GM21737 (cell line): Measurements from ENCODE around the gene HSD3B7.

ENCODE experiments used
- ATAC-seq: cut with Tn5 transposase; IDR thresholded peaks from one replicate; pipeline ENCODE4 v1.9.1; 2021; ENCODE audit warnings: mild to moderate bottlenecking, moderate library complexity; ENCODE audit not compliant: unreplicated experiment

HSD3B7 gene

DNA sequence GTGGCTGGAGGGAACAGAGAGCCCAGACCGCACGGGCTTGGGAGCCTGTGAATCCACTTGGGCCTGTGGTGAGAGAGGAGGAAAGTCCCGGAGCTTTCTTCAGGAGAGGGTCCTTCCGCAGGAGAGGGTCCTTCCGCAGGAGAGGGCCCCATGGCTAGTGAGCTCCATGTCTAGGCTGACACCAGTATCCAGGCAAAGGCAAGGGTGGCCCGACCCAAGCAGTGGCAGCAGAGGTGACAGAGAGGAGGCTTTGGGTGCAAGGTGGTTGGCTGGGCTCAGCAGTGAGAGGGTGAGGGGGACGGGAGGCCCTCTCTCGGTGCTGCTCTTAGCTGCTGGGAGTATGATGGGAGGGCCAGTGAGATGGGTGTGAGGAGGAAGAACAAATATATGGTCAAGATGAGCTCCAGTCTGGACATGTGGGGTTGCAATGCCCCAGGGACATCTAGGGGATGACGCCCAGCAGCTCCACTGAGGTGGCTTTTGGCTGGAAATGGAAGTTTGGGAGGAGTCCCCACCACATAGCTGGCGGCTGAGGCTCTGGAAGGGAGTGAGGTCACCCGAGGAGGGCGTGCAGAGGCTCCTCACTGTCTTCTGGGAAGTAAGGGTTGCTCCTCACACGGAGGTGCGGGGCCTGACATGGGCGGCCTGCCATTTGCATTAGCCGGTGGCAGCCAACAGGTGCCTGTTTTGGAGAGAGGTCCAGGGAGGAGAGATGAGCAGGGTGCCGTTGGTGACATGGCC lies 2.3 kb upstream of the HSD3B7 start:
- no peak for ATAC-seq

DNA sequence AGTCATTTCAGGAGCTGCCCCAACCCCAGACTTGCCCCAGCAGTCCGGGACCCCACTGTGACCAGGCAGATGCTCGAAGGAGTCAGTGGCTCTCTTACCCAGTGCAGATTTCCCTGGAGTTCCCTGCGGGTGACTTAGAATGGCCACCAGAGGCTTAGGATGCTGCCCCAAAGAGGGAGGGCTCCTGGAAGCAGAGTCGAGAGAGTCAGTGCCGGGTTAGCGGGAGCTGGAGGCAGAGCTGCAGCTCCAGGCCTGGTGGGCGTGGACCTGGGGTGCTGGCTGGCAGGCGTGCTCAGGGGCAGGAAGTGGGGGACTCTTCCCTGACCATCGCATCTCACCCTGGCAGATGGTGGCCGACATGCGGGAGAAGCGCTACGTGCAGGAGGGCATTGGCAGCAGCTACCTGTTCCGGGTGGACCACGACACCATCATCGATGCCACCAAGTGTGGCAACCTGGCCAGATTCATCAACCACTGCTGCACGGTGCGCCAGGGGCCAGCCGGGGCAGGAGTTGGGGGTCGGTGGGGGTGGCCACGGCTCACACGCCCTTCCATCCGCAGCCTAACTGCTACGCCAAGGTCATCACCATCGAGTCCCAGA lies 1.6 kb upstream of the HSD3B7 start:
- no peak for ATAC-seq

DNA sequence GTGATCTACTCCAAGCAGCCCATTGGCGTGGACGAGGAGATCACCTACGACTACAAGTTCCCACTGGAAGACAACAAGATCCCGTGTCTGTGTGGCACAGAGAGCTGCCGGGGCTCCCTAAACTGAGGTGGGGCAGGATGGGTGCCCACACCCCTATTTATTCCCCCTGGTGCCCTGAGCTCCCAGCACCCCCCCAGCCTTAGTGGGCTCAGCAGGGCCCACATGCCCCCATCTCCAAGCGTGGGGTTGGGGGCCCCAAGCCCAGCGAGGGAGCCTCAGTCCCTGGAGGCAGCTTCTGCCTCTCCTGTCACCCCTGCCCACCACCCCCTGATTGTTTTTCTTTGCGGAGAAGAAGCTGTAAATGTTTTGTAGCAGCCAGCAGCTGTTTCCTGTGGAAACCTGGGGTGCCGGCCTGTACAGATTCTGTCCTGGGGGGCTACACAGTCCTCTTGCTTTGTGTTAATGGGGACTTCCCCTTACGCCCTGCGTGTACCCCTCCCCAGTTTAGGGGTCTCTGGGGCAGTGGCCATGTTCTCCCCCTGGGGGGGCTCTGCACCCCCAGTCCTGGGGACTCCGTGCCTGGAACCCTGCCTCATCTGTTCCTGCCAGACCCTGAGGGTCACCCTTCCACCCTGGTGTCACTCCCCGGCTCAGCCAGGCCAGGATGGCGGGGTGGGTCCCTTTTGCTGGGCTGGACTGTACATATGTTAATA lies 953 bp upstream of the HSD3B7 start:
- no peak for ATAC-seq

DNA sequence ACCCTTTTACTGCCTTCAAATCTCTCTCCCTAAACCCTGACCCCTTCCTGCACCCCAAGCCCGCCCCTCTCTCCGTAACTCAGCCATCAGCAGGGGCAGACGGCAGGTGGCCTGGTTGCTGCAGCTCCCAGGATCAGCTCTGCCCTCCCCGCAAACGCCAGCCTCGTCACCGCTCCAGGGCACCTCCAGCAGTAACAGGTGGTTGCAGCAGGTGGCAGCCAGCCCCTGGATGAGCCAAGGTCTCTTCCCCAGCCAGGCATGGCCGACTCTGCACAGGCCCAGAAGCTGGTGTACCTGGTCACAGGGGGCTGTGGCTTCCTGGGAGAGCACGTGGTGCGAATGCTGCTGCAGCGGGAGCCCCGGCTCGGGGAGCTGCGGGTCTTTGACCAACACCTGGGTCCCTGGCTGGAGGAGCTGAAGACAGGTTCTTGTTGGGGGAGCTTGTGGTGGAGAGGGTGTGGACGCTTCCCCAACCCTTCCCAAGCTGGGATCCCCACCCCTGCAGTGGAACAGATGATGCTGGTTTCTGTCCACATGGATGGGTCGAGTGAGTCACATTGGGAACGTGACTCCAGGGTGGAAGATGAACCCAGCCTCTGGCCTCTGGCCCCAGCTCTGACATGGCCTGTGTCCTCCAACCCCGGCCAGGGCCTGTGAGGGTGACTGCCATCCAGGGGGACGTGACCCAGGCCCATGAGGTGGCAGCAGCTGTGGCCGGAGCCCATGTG lies 558 bp downstream of the HSD3B7 start:
- no peak for ATAC-seq

DNA sequence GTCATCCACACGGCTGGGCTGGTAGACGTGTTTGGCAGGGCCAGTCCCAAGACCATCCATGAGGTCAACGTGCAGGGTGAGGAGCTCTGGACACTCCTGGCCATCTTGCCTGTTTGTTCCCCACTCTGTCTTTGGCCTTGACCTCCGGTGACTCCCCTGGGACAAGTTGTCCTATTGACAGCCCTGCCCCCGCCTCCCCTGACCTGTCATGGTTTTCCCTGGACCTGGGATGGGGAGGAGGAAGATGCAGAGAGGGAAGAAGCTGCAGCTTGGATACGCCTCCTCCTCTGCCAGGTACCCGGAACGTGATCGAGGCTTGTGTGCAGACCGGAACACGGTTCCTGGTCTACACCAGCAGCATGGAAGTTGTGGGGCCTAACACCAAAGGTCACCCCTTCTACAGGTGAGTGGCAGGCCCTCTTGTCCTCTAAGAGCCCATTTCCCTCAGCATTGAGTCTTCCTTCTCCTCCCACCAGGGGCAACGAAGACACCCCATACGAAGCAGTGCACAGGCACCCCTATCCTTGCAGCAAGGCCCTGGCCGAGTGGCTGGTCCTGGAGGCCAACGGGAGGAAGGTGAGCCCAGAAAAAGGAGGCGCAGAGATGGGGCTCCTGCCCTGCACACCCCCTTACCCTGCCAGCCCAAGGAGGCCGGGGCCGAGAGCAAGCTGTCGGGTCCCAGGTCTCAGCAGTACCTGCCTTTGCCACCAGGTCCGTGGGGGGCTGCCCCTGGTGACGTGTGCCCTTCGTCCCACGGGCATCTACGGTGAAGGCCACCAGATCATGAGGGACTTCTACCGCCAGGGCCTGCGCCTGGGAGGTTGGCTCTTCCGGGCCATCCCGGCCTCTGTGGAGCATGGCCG lies 1.4 kb downstream of the HSD3B7 start:
- ATAC-seq: no peak

DNA sequence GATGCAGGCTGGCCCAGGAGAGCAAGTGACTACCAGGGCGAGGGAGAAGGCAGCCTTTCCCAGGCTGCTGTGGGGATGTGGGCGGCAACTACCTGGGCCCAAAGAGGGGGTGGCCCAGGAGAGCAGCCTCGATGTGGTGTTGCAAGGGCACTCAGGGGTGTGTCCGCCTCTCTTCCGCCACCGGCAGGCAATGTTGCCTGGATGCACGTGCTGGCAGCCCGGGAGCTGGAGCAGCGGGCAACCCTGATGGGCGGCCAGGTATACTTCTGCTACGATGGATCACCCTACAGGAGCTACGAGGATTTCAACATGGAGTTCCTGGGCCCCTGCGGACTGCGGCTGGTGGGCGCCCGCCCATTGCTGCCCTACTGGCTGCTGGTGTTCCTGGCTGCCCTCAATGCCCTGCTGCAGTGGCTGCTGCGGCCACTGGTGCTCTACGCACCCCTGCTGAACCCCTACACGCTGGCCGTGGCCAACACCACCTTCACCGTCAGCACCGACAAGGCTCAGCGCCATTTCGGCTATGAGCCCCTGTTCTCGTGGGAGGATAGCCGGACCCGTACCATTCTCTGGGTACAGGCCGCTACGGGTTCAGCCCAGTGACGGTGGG lies 2.7 kb downstream of the HSD3B7 start:
- no peak for ATAC-seq

DNA sequence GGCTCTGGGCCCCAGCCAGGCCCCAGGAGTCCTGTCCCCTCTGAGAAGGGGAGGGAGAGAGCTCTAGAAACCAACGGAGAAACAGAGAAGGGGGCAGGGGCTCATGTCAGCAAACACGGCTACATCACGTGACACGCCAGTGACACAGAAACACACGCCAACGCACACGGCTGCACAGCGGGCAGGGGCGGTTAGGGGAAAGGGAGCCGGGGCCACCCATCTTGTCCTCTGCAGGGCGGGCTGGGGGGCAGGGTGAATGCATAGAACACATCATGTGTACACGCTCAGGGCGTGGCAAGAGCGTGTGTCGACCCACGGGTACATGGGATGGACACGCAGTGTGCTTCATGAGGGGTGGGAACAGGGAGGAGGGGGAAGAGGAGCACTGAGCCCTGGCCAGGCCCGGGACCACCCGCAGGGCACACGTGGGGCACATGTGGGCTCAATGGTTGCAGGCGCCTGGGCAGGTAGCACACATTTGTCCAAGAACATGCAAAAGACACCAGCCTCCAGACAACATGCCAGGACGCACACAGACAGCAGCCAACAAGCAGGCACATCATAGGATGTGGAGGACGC lies 4.6 kb downstream of the HSD3B7 start:
- no peak for ATAC-seq

DNA sequence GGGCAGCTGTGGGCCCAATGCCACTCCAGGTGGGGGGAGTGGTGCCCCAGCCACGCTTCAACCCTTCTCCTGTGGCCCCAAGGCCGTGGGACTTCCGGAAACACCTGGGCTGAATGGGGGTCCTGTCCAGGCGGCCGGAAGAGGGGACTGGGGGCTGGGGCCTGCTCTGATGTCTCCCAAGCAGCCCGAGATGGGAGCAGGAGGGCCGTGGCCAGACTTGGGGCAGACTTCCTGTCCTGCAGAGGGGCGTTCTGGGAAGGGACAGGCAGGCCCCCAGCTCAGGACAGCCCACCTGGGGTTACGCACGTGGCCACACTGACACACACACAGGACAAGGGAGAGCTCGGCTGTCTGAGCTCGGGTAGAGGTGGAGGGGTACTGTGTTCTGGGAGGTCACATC lies 5.1 kb downstream of the HSD3B7 start:
- no peak for ATAC-seq

DNA sequence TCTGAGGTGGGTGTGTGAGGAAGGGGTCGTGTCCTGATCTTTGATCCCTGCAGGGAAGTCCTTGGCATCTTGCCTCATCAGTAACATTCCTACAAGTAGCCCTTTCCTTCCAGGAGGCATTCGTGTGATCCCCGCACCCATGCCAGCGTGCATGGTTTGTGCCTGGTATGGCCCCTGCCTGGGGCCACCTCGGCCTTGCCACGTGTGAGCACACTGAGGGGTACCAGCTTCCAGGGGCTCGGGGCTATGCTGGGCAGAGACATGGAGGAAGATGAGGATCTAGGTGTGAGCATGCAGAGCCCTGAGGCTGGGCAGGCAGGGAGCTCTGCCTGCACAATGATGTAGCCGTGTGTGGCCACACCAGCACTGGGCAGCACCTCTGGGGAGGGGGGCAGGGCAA lies 6.0 kb downstream of the HSD3B7 start:
- no peak for ATAC-seq

DNA sequence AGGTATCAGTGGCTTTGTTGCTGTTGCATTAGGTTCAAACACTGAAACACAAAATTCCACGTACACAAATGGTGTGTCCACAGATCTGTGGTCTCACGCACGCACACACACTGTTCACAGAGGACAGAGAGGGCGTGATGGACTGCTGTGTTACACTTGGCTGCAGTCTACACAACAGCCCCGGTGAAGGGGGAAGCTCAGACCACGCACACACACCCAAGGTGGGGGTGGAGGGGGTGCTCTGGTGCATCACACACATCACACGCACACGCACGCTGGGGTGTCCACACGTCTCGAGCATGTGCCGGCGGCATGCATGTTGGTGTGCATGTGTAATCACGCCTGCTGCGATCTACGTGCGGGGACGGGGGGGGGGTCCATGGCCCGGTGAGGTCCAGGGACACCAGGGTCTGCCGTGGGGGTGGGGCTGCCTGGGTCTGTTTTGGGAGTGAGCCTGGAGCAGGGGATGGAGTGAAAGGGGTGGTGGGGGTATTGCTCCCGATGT lies 7.3 kb downstream of the HSD3B7 start:
- no peak for ATAC-seq

DNA sequence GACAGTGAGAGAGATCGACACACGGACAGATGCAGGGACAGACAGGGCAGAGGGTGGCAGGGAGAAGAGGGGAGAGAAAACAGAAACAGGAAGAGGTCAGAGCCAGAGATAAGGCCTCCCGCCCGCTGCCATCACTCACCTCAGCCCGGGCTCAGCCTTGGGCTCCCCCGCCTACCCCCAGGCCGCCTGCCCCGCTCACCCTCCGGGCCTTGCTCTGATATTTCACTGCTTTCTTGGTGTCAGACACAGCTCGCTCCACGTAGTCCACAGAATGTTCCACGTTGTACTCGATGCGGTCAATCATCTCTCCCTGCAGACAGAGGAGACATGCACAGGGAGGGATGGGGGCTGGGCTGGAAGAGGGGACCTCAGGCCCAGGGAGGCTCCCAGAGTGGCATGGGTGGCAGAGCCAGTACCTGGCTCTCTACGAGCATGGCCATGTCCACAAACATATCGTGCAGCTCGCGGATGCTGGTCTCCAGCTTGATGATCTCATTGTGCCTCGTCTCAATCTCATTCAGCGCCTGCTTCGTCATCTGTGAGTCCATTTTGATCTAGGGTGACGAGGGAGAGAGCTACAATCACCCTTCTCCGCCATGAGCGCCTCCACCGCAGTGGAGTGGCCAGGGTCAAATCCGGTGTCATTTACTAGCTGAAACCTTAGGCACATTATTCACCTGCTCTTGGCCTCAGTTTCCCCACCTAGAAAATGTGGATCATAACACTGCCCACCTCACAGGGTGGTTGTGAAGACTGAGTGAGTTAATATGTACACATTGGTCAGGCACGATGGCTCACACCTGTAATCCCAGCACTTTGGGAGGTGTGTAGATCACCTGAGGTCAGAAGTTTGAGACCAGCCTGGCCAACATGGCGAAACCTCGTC lies 8.2 kb downstream of the HSD3B7 start:
- no peak for ATAC-seq

DNA sequence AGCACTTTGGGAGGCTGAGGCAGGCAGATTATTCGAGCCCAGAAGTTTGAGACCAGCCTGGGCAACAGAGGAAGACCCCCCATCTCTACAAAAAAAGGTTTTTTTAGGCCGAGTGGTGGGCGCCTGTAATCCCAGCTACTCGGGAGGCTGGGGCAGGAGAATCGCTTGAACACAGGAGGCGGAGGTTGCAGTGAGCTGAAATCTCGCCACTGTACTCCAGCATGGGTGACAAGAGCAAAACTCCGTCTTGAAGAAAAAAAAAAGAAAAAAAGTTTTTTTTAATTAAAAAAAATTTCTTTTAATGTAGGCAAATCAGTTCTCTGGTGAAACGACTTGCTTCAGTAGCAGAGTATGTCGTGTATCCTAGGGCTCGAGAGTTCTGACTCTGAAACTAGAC lies 10.9 kb downstream of the HSD3B7 start:
- ATAC-seq: no peak

DNA sequence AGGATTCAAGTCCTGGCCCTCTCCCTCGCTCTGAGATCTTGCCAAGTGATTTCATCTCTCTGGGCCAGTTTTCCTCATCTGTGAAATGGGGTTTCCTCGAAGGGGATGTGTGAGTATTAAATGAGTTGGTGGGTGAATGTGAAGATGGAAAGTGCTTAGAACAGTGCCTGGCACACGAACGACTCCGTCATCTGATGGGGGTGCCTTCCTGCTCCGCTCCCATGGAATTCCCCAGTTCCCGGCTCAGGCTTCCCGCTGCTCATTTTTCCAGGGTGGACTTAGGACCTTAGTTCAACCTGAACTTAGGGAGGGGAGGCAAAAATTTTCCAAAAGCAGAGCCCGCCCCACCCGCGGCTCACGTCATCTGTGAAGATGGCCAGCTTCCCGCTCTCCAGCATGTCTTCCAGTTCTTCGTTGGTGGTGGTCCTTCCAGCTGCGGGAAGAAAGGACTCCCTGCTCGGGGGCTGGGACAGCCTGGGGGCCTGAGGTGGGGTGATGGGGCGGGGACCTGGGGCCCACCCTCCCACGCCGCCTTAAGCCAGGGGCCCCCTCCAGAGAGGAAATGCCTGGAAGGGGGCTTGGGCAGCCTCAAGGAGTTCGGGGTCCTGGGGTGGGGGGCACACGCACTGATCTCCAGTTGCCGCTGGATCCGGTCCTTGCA lies 11.4 kb downstream of the HSD3B7 start:
- no peak for ATAC-seq

DNA sequence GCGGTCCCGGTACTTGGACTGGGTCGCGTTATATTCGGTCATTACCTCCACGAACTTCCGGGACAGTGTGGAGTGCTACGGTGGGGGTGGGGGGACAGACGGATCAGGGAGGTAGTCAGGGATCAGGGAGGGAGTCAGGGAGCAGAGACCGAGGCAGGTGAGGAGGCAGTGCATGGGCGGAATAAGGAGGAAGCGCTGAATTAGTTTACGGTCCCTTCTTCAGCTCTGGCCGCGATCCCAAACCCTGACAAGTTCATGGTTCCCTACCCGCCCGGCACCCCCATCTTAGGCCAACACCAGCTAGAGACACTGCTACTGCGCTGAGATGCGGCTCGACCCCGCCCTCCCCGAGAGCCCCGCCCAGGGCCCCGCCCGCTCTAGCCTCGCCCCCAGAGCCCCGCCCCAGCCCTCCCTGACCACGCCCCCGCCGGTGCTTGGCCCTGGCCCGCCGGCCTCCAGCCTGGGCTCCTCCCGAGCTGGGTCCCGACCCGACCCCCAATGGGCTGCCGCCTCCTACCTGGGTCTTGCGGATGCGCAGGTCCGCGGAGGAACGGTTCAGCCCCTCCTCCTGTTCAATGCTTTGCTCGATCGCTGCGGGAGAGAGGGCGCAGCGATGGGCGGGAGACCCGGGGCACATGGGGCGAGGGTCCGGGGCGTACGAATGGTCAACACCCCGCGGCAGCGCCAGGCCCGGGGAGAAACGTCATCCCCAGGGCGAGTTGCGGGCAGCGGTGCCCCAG lies 12.1 kb downstream of the HSD3B7 start:
- ATAC-seq: peak; percentile 87

DNA sequence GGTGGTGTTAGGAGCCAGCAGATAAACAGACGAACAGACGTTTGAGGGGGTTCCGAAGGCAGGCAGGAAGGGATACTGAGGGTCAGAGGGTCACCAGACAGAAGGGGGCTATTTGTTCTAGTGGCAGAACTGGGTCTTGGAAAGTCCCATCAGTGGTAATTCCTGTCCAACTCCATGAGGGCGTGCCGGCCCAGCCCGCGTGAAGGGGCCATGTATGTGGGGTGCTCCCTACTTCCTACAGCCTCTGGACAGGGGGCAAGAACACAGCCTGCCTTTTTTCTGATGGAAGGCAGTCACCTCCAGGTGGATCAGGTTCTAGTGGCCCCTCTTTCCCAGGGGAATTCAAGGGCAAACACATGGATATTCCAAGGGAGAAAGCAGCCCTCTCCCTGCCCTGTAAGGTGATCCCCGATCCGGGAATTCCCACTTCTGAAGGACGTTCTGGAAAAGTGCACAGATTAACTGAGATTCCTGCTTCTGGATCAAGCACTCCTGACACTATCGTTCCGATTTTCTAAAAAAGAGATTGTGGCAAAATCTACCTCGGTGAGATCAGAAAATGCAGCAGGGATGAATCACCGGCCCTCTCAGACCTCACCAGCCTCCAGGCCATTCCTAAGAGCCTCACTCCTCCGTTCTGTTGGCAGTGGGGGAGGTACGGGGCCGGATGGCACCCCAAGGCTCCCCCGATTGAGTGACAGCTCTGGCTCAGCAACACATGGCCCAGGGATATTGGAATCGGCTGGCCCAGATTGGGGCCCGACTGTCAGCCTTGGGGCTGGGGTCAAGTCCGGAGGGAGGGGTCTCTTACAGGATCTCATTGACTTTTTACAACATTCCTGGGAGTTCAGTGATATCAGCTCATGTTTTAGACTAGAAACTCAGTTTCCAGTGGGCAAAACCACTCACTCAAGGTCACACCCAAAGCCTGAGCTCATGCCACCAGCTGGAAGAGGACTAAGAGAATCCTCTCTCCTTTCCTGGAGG lies 13.0 kb downstream of the HSD3B7 start:
- no peak for ATAC-seq
